GM13977 (cell line): Measurements from ENCODE around the gene OR10H1.
"Not testable (repeated sequence)": the region's sequence is repeated elsewhere in the genome, so short reads cannot be mapped to it uniquely, and the experiment has no call there.

ENCODE experiments used
- DNase-seq: peaks from one replicate; pipeline ENCODE4 v3.0.0; 2012; ENCODE audit warnings: low spot score
- in situ Hi-C: fragments of 300-500 bp; cut with MboI; formaldehyde crosslinking; loops from one replicate; pipeline ENCODE4 v1.12.0; 2022; ENCODE audit warnings: low sequenced_read_pairs, low pct_unique_long_range_greater_than_20kb, mixed read lengths, inconsistent platforms; ENCODE audit not compliant: unreplicated experiment
- TF ChIP-seq, protein P1 (sequence below): IDR thresholded peaks from 2 replicates; pipeline ENCODE4 v1.5.1; 2012; ENCODE audit warnings: mild to moderate bottlenecking, control low read depth; ENCODE audit not compliant: insufficient read depth; ENCODE audit errors: extremely low read depth, missing control alignments

OR10H1 gene

DNA sequence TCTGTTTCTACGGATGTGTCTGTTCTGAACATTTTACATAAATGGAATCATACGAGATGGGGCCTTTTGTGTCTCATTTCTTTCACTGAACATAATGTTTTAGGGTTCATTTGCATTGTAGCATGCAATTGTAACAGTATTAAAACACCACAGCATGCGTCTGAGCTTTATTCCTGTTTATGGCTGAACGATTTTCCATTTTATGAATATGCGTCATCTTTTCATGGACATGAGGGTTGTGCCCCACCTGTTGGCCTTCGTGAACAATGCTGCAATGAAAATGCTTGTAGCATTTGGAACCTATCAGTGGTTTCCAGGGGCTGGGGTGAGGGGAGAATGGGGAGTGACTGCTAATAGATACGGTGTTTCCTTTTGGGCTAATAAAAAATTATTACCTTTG is 5.1 kb downstream of the OR10H1 start:
- no peak for DNase-seq
- TF ChIP-seq, protein P1, sequence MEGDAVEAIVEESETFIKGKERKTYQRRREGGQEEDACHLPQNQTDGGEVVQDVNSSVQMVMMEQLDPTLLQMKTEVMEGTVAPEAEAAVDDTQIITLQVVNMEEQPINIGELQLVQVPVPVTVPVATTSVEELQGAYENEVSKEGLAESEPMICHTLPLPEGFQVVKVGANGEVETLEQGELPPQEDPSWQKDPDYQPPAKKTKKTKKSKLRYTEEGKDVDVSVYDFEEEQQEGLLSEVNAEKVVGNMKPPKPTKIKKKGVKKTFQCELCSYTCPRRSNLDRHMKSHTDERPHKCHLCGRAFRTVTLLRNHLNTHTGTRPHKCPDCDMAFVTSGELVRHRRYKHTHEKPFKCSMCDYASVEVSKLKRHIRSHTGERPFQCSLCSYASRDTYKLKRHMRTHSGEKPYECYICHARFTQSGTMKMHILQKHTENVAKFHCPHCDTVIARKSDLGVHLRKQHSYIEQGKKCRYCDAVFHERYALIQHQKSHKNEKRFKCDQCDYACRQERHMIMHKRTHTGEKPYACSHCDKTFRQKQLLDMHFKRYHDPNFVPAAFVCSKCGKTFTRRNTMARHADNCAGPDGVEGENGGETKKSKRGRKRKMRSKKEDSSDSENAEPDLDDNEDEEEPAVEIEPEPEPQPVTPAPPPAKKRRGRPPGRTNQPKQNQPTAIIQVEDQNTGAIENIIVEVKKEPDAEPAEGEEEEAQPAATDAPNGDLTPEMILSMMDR = no peak
- in situ Hi-C loops = no loop called here

DNA sequence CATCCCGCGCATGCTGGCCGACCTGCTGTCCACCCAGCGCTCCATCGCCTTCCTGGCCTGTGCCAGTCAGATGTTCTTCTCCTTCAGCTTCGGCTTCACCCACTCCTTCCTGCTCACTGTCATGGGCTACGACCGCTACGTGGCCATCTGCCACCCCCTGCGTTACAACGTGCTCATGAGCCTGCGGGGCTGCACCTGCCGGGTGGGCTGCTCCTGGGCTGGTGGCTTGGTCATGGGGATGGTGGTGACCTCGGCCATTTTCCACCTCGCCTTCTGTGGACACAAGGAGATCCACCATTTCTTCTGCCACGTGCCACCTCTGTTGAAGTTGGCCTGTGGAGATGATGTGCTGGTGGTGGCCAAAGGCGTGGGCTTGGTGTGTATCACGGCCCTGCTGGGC is 21.2 kb downstream of the OR10H1 start:
- in situ Hi-C loops, DNase-seq: not testable (repeated sequence)

DNA sequence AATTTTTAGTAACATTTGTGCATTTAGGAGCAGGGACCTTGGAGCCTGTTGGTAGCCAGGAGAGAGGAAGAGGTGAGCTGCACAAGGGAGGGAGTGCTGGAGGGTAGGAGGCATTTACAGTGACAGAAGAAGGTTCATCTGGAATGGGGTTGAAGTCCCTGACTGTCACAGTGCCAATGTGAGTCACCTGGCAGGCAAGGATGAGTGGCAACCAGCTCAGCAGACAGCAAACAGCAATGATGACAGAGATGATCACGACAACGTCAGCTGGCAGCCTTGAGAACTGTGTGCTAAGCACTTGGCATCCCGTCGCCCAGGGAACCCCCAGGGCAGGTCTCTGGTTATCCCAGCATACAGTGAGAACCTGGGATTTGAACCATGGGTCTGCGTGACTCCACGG is 25.4 kb downstream of the OR10H1 start:
- no peak for DNase-seq
- TF ChIP-seq, protein P1 = no peak
- in situ Hi-C loops = no loop called here

DNA sequence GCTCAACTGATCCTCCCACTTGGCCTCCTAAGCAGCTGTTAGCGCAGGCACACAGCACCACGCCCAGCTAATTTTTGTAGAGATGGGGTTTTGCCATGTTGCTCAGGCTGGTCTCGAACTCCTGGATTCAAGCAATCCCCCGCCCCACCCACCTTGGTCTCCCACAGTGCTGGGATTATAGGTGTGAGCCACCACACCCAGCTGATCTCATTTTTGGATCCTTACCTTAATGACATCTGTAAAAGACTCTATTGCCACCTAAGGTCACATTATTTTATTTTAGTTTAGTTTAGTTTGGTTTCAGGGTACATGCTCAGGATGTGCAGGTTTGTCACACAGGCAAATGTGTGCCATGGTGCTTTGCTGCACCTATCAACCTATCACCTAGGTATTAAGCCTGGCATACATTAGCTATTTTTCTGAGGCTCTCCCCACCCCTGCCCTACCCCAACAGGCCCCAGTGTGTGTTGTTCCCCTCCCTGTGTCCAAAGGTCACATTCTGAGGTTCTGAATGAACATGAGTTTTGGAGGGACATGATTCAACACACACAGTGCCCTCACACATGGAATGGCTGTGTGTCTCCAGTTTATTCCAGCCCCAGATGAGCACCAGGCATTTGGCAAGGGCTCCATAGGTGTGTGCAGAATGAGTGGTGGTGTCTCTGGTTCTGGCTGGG is 26.7 kb downstream of the OR10H1 start:
- TF ChIP-seq, protein P1 = no peak
- in situ Hi-C loops = no loop called here
- DNase-seq = no peak

DNA sequence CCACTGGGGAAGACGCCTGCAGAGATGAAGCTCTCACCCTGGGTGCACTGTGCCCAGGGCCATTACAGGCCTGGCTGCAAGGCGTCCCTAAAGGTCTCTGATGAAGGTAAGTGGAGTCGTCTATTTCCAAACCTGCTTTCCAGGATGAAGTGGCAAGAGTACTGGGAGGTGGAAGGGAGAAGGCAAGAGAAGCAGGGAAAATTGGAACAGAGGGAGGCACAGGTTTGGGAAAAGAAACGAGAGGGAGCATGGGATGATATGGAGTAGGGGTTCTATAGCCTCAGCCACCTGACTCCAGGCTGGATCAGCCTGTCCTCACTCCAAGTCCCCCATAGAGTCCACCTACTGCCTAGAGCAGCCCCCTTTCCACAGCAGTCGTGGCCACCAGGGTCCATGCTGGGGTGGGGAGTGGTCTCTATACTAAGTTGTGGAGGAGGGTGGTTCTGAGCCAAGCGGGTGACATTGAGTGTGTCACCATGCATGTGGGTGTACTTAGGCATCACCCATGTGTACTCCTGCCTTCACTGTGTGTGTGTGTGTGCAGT is 27.8 kb downstream of the OR10H1 start, which contains the start of gene OR10H5:
OR10H5 (plus strand) TSS at position 51 of the 545 bp plus-strand sequence. CDS start 6,388 bp downstream, outside the sequence.
- no peak for DNase-seq
- TF ChIP-seq, protein P1 = no peak
- in situ Hi-C loops = no loop called here

DNA sequence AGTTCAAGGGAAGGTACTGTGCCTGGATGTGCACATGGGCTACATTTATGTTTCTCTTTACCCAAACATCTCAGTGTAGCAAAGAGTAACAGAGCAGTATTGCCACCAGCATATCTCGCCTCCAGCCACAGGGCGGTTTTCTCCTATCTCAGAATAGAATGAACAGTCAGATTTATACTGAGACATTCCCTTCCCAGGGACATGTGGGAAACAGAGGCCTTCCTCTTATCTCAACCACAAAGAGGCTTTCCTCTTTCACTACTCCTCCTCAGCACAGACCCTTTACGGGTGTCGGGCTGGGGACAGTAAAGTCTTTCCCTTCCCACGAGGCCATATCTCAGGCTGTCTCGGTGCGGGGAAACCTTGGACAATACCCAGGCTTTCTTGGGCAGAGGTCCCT is 32.6 kb downstream of the OR10H1 start:
- DNase-seq, in situ Hi-C loops: not testable (repeated sequence)

DNA sequence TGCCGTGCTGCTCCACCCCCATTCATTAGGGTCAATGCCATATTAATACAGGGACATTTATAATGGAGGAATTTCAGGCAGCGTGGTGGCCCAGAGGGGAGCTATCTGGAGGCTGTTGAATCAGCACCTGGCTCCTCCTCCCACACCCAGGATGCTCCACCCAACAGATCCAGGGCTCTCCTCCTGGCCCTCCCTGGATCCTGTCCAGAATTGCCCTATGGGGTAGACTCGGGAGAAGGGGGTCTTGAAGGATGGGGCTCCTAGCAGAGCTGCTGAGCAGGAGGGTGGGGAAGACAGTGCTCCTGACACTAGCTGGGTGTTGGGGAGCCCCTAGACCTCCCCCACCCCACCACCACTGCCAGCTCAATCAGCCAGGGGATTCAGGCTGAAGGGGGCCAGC is 33.3 kb downstream of the OR10H1 start:
- in situ Hi-C loops = no loop called here
- no peak for DNase-seq
- TF ChIP-seq, protein P1 = no peak
